SK-N-MC (cell line): ENCODE measurements around the gene MFAP5.
"Not testable (repeated sequence)": the region's sequence is repeated elsewhere in the genome, so short reads cannot be mapped to it uniquely, and the experiment has no call there.

Experiments
- DNase-seq: peaks from one replicate; pipeline ENCODE4 v3.0.0-alpha.2; 2011; ENCODE audit warnings: low read depth, low spot score
- H3K27ac ChIP-seq: fragments of 200-600 bp; sonication (generic); 2 replicates; pipeline ENCODE4 v1.5.1; 2016; ENCODE audit warnings: mixed run types
- H3K36me3 ChIP-seq: fragments of 200-600 bp; sonication (generic); 2 replicates; pipeline ENCODE4 v1.6.1; 2017; ENCODE audit warnings: antibody characterized with exemption, low read length, mixed read lengths; ENCODE audit not compliant: insufficient read depth
- H3K4me3 ChIP-seq: fragments of 200-600 bp; sonication (generic); 2 replicates; pipeline ENCODE4 v1.5.1; 2016
- H3K9ac ChIP-seq: fragments of 200-600 bp; sonication (generic); 2 replicates; pipeline ENCODE4 v1.8.0; 2017; ENCODE audit warnings: mixed run types, mixed read lengths; ENCODE audit not compliant: insufficient read length
- H3K9me3 ChIP-seq: fragments of 200-600 bp; sonication (generic); 2 replicates; pipeline ENCODE4 v1.6.1; 2017; ENCODE audit warnings: low read depth, mild to moderate bottlenecking, antibody characterized with exemption, low read length, moderate library complexity, mixed read lengths
- EZH2 ChIP-seq: fragments of 200-600 bp; sonication (generic); IDR thresholded peaks from one replicate; pipeline ENCODE4 v1.6.1; 2017; ENCODE audit warnings: antibody characterized with exemption
- FOXP2 ChIP-seq: optimal IDR thresholded peaks from 2 replicates; pipeline ENCODE3; 2011; ENCODE audit warnings: mild to moderate bottlenecking, moderate library complexity; ENCODE audit not compliant: insufficient read depth; ENCODE audit errors: extremely low read length, control extremely low read depth
- POLR2AphosphoS5 ChIP-seq: IDR thresholded peaks from 2 replicates; pipeline ENCODE4 v1.6.1; 2012; ENCODE audit warnings: mild to moderate bottlenecking, low read depth, low read length, borderline replicate concordance

The MFAP5 gene

DNA sequence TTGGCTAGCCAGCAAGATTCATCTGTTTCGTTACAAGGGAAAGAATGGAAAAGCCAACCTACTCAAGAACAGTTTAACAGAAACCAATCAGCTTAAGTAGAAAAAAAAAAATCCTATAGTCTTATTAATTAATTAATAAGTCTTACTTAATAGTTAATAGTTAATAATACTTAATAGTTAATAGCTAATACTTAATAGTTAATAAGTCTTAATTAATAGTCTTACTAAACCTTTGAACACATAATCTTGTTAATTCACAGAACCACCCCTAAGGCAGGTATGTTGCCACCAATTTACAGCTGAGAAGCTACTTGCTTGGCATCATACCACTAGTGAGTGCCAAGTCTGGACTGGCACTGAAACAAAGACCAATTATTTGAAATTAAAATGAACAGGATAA is 19.9 kb downstream of the MFAP5 start:
- H3K27ac ChIP-seq, result no peak overlapping the region
- H3K9ac ChIP-seq, result no peak overlapping the region
- no peak for DNase-seq
- no peaks in the 10 kb centered on the region for H3K9me3 ChIP-seq
- H3K36me3 ChIP-seq, result no peaks in the 10 kb centered on the region
- TF ChIP-seq EZH2, result no peak
- H3K4me3 ChIP-seq, result no peak overlapping the region

DNA sequence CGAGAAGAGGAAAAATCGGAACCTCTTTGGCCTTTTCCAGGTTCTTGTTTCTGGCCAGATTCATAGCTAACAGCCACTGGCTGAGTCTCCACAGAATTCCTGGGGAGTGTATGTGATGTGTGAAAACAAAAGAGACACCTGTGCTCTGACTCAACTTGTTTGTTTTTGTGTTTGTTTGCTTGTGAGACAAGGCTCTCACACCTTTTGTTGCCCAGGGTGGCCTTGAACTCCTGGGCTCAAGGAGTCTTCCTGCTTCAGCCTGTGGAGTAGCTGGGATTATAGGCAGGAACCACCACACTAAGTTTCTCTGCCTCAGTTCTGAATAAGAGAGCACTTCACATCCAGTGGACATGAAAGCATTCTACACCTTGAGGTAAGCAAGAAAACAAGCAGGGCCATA is 22.7 kb downstream of the MFAP5 start:
- Histone ChIP-seq H3K9ac (no peak overlapping the region), H3K27ac (no peak overlapping the region), H3K9me3 (no peaks in the 10 kb centered on the region), H3K36me3 (no peaks in the 10 kb centered on the region), H3K4me3 (no peak overlapping the region)
- TF ChIP-seq POLR2AphosphoS5 (no peak), EZH2 (no peak), FOXP2 (no peak)
- DNase-seq, result no peak

DNA sequence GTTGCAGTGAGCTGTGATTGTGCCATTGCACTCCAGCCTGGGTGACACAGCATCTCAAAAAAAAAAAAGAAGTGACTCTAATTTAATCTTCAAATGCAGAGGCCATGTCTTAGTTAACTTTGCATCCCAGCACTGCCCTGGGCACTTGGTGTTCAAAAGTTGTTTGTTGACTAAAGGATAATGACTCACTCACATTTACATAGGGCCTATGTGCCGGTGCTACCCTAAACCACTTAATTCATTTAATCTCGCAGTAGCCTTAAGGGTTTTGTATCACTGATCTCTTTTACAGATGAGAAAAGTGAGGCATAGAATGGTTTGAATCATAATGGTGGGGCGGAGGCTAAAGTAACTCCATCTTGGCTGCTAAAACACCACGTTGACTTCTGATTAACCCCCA is 23.7 kb downstream of the MFAP5 start:
- no peak for DNase-seq
- H3K4me3 ChIP-seq, result no peak overlapping the region

DNA sequence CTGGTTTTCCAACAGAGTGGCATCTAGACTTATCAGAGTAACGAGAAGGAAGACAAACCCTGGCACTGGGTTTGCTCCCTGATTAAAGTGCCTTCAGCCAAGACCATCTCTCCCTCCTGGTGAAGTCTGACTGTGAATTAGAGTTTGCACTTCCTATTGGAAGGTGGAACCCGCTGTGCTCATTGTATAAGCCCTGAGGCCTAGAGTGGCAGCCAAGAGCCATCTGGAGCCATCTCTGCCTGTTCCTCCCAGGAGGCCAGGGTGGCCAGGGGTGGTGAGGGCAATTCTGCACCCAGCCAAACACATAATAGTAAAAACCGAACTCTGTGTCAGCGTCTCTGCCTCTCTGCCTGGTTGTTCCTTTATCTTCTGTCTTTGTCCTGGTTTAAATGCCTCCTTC is 25.0 kb downstream of the MFAP5 start:
- H3K4me3 ChIP-seq, result peak overlapping the region; percentile 43
- no peak overlapping the region for H3K27ac ChIP-seq
- DNase-seq, result no peak
- no peak overlapping the region for H3K9ac ChIP-seq
- no peaks in the 10 kb centered on the region for H3K9me3 ChIP-seq
- no peaks in the 10 kb centered on the region for H3K36me3 ChIP-seq
- TF ChIP-seq EZH2 (no peak), FOXP2 (no peak), POLR2AphosphoS5 (no peak)

More for the DNA sequence above, 23.7 kb downstream of the MFAP5 start:
- Histone ChIP-seq H3K9ac (no peak overlapping the region), H3K36me3 (no peaks in the 10 kb centered on the region), H3K9me3 (no peaks in the 10 kb centered on the region), H3K27ac (no peak overlapping the region)
- TF ChIP-seq FOXP2 (no peak), POLR2AphosphoS5 (no peak), EZH2 (no peak)

DNA sequence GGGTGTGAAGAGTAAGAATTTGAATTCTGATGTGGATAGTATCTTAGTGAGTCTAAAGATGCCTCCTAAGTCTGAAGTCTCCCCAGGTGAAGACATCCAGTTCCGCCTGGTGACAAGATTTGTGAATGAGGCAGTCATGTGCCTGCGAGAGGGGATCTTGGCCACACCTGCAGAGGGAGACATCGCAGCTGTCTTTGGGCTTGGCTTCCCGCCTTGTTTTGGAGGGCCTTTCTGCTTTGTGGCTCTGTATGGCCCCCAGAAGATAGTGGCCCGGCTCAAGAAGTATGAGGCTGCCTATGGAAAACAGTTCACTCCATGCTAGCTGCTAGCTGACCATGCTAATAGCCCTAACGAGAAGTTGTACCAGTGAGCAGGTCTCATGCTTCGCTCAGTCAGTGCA is 25.4 kb downstream of the MFAP5 start:
- H3K4me3 ChIP-seq, result no peak overlapping the region
- no peaks in the 10 kb centered on the region for H3K36me3 ChIP-seq
- H3K9me3 ChIP-seq, result no peaks in the 10 kb centered on the region
- no peak overlapping the region for H3K9ac ChIP-seq
- DNase-seq, result no peak
- no peak overlapping the region for H3K27ac ChIP-seq
- TF ChIP-seq POLR2AphosphoS5 (no peak), FOXP2 (no peak), EZH2 (no peak)

DNA sequence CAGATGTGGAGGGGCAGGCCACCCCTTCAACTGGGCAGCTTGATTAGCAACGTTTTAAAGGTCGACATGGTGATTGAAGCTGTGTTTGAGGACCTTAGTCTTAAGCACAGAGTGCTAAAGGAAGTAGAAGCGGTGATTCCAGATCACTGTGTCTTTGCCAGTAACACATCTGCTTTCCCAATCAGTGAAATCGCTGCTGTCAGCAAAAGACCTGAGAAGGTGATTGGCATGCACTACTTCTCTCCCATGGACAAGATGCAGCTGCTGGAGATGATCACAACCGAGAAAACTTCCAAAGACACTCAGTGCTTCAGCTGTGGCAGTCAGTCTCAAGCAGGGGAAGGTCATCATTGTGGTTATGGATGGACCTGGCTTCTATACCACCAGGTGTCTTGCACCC is 26.0 kb downstream of the MFAP5 start:
- Histone ChIP-seq H3K27ac (no peak overlapping the region), H3K36me3 (no peaks in the 10 kb centered on the region), H3K9ac (no peak overlapping the region), H3K9me3 (no peaks in the 10 kb centered on the region), H3K4me3 (no peak overlapping the region)
- DNase-seq, result no peak
- TF ChIP-seq EZH2, result no peak
- no peak for TF ChIP-seq FOXP2
- no peak for TF ChIP-seq POLR2AphosphoS5

DNA sequence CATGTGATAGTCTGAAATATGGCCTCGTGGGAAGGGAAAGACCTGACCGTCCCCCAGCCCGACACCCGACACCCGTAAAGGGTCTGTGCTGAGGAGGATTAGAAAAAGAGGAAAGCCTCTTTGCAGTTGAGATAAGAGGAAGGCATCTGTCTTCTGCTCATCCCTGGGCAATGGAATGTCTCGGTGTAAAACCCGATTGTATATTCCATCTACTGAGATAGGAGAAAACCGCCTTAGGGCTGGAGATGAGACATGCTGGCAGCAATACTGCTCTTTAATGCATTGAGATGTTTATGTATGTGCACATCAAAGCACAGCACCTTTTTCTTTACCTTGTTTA is 26.6 kb downstream of the MFAP5 start:
- not testable (repeated sequence) for H3K27ac ChIP-seq, DNase-seq, H3K9ac ChIP-seq, H3K9me3 ChIP-seq, H3K36me3 ChIP-seq, H3K4me3 ChIP-seq

DNA sequence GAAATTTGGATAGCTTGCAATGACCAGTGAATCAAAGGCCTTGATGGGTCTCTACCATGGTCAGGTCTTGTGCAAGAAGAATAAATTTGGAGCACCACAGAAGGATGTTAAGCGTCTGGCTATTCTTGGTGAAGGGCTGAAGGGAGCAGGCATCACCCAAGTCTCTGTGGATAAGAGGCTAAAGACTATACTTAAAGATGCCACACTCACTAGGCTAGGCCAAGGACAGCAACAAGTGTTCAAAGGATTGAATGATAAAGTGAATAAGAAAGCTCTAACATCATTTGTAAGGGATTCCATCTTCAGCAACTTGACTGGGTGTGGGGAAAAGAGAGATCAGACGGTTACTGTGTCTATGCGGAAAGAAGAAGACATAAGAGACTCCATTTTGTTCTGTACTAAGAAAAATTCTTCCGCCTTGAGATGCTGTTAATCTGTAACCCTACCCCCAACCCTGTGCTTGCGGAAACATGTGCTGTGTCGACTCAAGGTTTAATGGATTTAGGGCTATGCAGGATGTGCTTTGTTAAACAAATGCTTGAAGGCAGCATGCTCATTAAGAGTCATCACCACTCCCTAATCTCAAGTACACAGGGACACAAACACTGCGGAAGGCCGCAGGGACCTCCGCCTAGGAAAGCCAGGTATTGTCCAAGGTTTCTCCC is 27.2 kb downstream of the MFAP5 start:
- H3K9me3 ChIP-seq, DNase-seq, H3K9ac ChIP-seq, H3K36me3 ChIP-seq, H3K27ac ChIP-seq, H3K4me3 ChIP-seq: not testable (repeated sequence)

DNA sequence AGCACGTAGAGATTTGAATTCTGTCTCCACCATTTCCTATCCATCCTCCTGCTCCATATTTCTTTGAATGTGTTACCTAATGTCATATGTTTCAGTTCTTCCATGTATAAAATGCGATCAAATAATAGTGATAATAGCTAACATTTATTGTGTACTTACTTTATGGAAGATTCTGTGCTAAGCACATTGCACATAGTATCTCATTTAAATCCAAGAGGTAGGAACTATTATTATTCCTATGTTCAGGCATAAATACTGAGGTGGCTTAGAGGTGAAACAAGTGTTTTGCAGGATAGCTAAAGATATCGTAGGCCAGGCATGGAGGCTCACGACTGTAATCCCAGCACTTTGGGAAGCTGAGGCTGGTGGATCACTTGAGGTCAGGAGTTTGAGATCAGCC is 32.5 kb downstream of the MFAP5 start:
- no peak for DNase-seq
- no peak for TF ChIP-seq POLR2AphosphoS5
- Histone ChIP-seq H3K27ac (no peak overlapping the region), H3K9ac (no peak overlapping the region), H3K36me3 (no peaks in the 10 kb centered on the region), H3K9me3 (no peaks in the 10 kb centered on the region), H3K4me3 (no peak overlapping the region)

DNA sequence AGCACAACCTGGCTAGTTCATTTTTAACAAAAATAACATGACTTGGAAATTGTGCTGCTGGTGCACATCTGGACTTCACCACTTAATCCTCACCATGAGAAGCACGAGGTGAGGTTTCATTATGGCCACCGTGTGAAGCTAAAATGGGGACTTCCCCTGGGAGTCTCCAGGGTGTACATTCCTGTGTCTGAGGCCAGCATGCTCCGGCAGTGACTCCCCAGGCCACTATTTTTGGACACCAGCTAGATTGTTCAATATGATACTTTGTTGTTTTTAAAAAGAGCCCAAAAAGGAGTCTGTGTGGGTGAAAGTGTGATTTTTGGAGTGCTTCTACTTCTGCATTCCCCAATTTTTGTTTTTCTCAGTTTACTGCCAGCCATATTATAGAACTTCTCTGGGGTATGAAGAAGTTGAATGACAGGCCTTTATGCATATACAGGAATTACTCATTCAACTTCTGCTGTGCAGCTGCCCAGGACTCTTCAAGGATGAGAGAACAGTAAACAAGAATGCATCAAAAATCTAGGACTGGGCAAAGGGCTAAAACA is 33.1 kb downstream of the MFAP5 start:
- H3K9ac ChIP-seq, result no peak overlapping the region
- TF ChIP-seq POLR2AphosphoS5, result no peak
- H3K36me3 ChIP-seq, result no peaks in the 10 kb centered on the region
- DNase-seq, result no peak
- no peak overlapping the region for H3K4me3 ChIP-seq
- H3K27ac ChIP-seq, result no peak overlapping the region
- H3K9me3 ChIP-seq, result no peaks in the 10 kb centered on the region
